Trophoblast cell (in vitro differentiated cells and primary cell): ENCODE results near the gene LDLRAD4.

Source experiments
- DNase-seq, 2 donors: peaks; one replicate each; pipeline ENCODE4 v3.0.0-alpha.2; 2016
- H2AFZ ChIP-seq: 2 replicates; pipeline ENCODE4 v1.6.1; 2013; ENCODE audit warnings: low read length, moderate library complexity, mild to moderate bottlenecking; ENCODE audit not compliant: insufficient read depth, poor library complexity
- H2AK5ac ChIP-seq: 2 replicates; pipeline ENCODE4 v1.6.1; 2013; ENCODE audit warnings: mild to moderate bottlenecking, low read length
- H2BK120ac ChIP-seq: 2 replicates; pipeline ENCODE4 v1.6.1; 2013; ENCODE audit warnings: low read length, mild to moderate bottlenecking, moderate library complexity; ENCODE audit not compliant: insufficient read depth, poor library complexity
- H2BK12ac ChIP-seq: 2 replicates; pipeline ENCODE4 v1.6.1; 2013; ENCODE audit warnings: mild to moderate bottlenecking, low read length, moderate library complexity
- H2BK5ac ChIP-seq: 2 replicates; pipeline ENCODE4 v1.6.1; 2013; ENCODE audit warnings: low read length, low read depth, moderate library complexity, mild to moderate bottlenecking; ENCODE audit not compliant: poor library complexity
- H3K14ac ChIP-seq: 2 replicates; pipeline ENCODE4 v1.6.1; 2013; ENCODE audit warnings: mild to moderate bottlenecking, low read length
- H3K18ac ChIP-seq: 2 replicates; pipeline ENCODE4 v1.6.1; 2013; ENCODE audit warnings: mild to moderate bottlenecking, low read length
- H3K23ac ChIP-seq: 2 replicates; pipeline ENCODE4 v1.6.1; 2013; ENCODE audit warnings: low read length
- H3K27ac ChIP-seq: 2 replicates; pipeline ENCODE4 v1.5.1; 2013; ENCODE audit warnings: low read depth, mild to moderate bottlenecking, inconsistent platforms, low read length, moderate library complexity
- H3K27me3 ChIP-seq: 2 replicates; pipeline ENCODE4 v1.6.1; 2013; ENCODE audit warnings: inconsistent platforms, mild to moderate bottlenecking, low read length, moderate library complexity; ENCODE audit not compliant: insufficient read depth
- H3K36me3 ChIP-seq, 2 experiments: 1 replicate in 1 of 2; 2 replicates in 1 of 2; pipeline ENCODE4 v1.6.1; 2013; ENCODE audit warnings: low read length in 2 of 2, mild to moderate bottlenecking in 2 of 2, moderate library complexity in 1 of 2; ENCODE audit not compliant: insufficient read depth in 2 of 2, control insufficient read depth in 1 of 2
- H3K4ac ChIP-seq: 2 replicates; pipeline ENCODE4 v1.6.1; 2013; ENCODE audit warnings: low read depth, mild to moderate bottlenecking, low read length, moderate library complexity
- H3K4me1 ChIP-seq, 2 experiments: 1 replicate in 1 of 2; 2 replicates in 1 of 2; pipeline ENCODE4 v1.6.1; 2013; ENCODE audit warnings: low read length in 2 of 2, mild to moderate bottlenecking in 2 of 2, moderate library complexity in 1 of 2; ENCODE audit not compliant: insufficient read depth in 2 of 2, control insufficient read depth in 1 of 2
- H3K4me2 ChIP-seq: 2 replicates; pipeline ENCODE4 v1.6.1; 2013; ENCODE audit warnings: inconsistent platforms, mild to moderate bottlenecking, low read length, moderate library complexity
- H3K4me3 ChIP-seq: 2 replicates; pipeline ENCODE4 v1.5.1; 2013; ENCODE audit warnings: mild to moderate bottlenecking, low read depth, low read length, inconsistent platforms
- H3K79me1 ChIP-seq: one replicate; pipeline ENCODE4 v1.6.1; 2013; ENCODE audit warnings: low read length
- H3K79me2 ChIP-seq: 2 replicates; pipeline ENCODE4 v1.6.1; 2013; ENCODE audit warnings: low read length, mild to moderate bottlenecking; ENCODE audit not compliant: control insufficient read depth, insufficient read depth, poor library complexity
- H3K9ac ChIP-seq: 2 replicates; pipeline ENCODE4 v1.6.1; 2013; ENCODE audit warnings: mild to moderate bottlenecking, low read length
- H3K9me3 ChIP-seq: 2 replicates; pipeline ENCODE4 v1.6.1; 2013; ENCODE audit warnings: low read depth, mild to moderate bottlenecking, control low read depth, inconsistent platforms, low read length; ENCODE audit not compliant: insufficient read depth
- H4K12ac ChIP-seq: 2 replicates; pipeline ENCODE4 v1.6.1; 2013; ENCODE audit warnings: low read depth, mild to moderate bottlenecking, low read length, moderate library complexity
- H4K8ac ChIP-seq: 2 replicates; pipeline ENCODE4 v1.6.1; 2013; ENCODE audit warnings: low read depth, mild to moderate bottlenecking, low read length, moderate library complexity
- H4K91ac ChIP-seq: one replicate; pipeline ENCODE4 v1.6.1; 2013; ENCODE audit warnings: low read depth, mild to moderate bottlenecking, low read length, moderate library complexity
- WGBS: extraction: QIAGEN DNeasy Blood & Tissue Kit; methylation state at CpG from one replicate; pipeline ENCODE4 v1.1.7; 2013; ENCODE audit warnings: missing lambda C conversion rate; ENCODE audit not compliant: insufficient read length, insufficient coverage; ENCODE audit errors: extremely low coverage; 5-methylcytosine and 5-hydroxymethylcytosine counted together

Gene LDLRAD4

GRCh38 chr18:13577091-13577697, 358.6 kb downstream of the LDLRAD4 start:
- H3K23ac ChIP-seq, result no peak overlapping the region
- no peak overlapping the region for H3K27ac ChIP-seq
- H4K12ac ChIP-seq, result no peak overlapping the region
- H3K36me3 ChIP-seq, result no peaks in the 10 kb centered on the region
- no peak overlapping the region for H2AFZ ChIP-seq
- DNase-seq, result peak in 1 of 2 donors; percentile 49
- no peak overlapping the region for H3K4me3 ChIP-seq
- no peaks in the 10 kb centered on the region for H3K79me2 ChIP-seq
- no peaks in the 10 kb centered on the region for H3K4me1 ChIP-seq
- H2BK12ac ChIP-seq, result no peak overlapping the region
- H2BK5ac ChIP-seq, result no peak overlapping the region
- no peak overlapping the region for H2AK5ac ChIP-seq
- no peaks in the 10 kb centered on the region for H3K27me3 ChIP-seq
- no peak overlapping the region for H3K18ac ChIP-seq
- no peak overlapping the region for H3K9ac ChIP-seq
- no peak overlapping the region for H3K14ac ChIP-seq
- H4K8ac ChIP-seq, result no peak overlapping the region
- no peak overlapping the region for H3K4ac ChIP-seq
- H4K91ac ChIP-seq, result no peak overlapping the region
- WGBS, result no CpG with 5 or more reads among the region's 10 CpGs
- no peak overlapping the region for H2BK120ac ChIP-seq
- no peaks in the 10 kb centered on the region for H3K9me3 ChIP-seq
- H3K79me1 ChIP-seq, result no peaks in the 10 kb centered on the region
- no peak overlapping the region for H3K4me2 ChIP-seq

GRCh38 chr18:13577781-13578180, 359.2 kb downstream of the LDLRAD4 start:
- Histone ChIP-seq H3K27ac (no peak overlapping the region), H2AFZ (no peak overlapping the region), H2BK5ac (no peak overlapping the region)

GRCh38 chr18:13578400-13578799, 359.8 kb downstream of the LDLRAD4 start:
- Histone ChIP-seq H3K79me1 (no peaks in the 10 kb centered on the region), H4K91ac (no peak overlapping the region), H3K14ac (no peak overlapping the region), H3K27ac (no peak overlapping the region), H3K79me2 (no peaks in the 10 kb centered on the region), H3K23ac (peak overlapping the region; percentile 13), H4K8ac (no peak overlapping the region), H3K4me1 (no peaks in the 10 kb centered on the region), H3K9ac (no peak overlapping the region), H3K36me3 (no peaks in the 10 kb centered on the region), H2BK120ac (no peak overlapping the region), H2AFZ (no peak overlapping the region), H3K4ac (no peak overlapping the region), H2BK5ac (no peak overlapping the region), H2BK12ac (no peak overlapping the region), H3K9me3 (no peaks in the 10 kb centered on the region), H4K12ac (no peak overlapping the region), H3K4me2 (no peak overlapping the region), H3K27me3 (no peaks in the 10 kb centered on the region), H3K4me3 (no peak overlapping the region), H3K18ac (no peak overlapping the region), H2AK5ac (no peak overlapping the region)
- DNase-seq, result no peak
- no CpG with 5 or more reads among the region's 6 CpGs for WGBS

More at GRCh38 chr18:13577781-13578180, 359.2 kb downstream of the LDLRAD4 start:
- Histone ChIP-seq H4K12ac (no peak overlapping the region), H3K9me3 (no peaks in the 10 kb centered on the region), H4K8ac (no peak overlapping the region), H3K36me3 (no peaks in the 10 kb centered on the region), H3K9ac (no peak overlapping the region), H2BK12ac (no peak overlapping the region), H3K18ac (no peak overlapping the region), H3K79me2 (no peaks in the 10 kb centered on the region), H3K14ac (no peak overlapping the region), H3K4me3 (no peak overlapping the region), H3K27me3 (no peaks in the 10 kb centered on the region), H2BK120ac (no peak overlapping the region), H3K79me1 (no peaks in the 10 kb centered on the region), H2AK5ac (no peak overlapping the region), H3K4ac (no peak overlapping the region), H3K4me2 (no peak overlapping the region), H4K91ac (no peak overlapping the region), H3K23ac (no peak overlapping the region), H3K4me1 (no peaks in the 10 kb centered on the region)
- no CpG with 5 or more reads among the region's 3 CpGs for WGBS
- DNase-seq, result no peak

GRCh38 chr18:13579874-13580273, 361.3 kb downstream of the LDLRAD4 start:
- H3K14ac ChIP-seq, result no peak overlapping the region
- H3K4me1 ChIP-seq, result no peaks in the 10 kb centered on the region
- no peaks in the 10 kb centered on the region for H3K79me2 ChIP-seq
- no peak overlapping the region for H3K27ac ChIP-seq
- no CpG with 5 or more reads among the region's 3 CpGs for WGBS
- no peak overlapping the region for H3K9ac ChIP-seq
- H3K9me3 ChIP-seq, result peaks cover 1% of the 10 kb centered on the region
- H2BK120ac ChIP-seq, result no peak overlapping the region
- H3K4ac ChIP-seq, result no peak overlapping the region
- no peak overlapping the region for H2AFZ ChIP-seq
- H4K91ac ChIP-seq, result no peak overlapping the region
- no peaks in the 10 kb centered on the region for H3K27me3 ChIP-seq
- DNase-seq, result no peak
- H2BK12ac ChIP-seq, result no peak overlapping the region
- no peak overlapping the region for H3K23ac ChIP-seq
- no peak overlapping the region for H2AK5ac ChIP-seq
- no peaks in the 10 kb centered on the region for H3K79me1 ChIP-seq
- H3K4me2 ChIP-seq, result no peak overlapping the region
- no peak overlapping the region for H4K12ac ChIP-seq
- H4K8ac ChIP-seq, result no peak overlapping the region
- H3K4me3 ChIP-seq, result no peak overlapping the region
- no peak overlapping the region for H3K18ac ChIP-seq
- no peak overlapping the region for H2BK5ac ChIP-seq
- no peaks in the 10 kb centered on the region for H3K36me3 ChIP-seq
